Parathyroid adenoma (tissue), 2 donors: ENCODE data around the gene NF1.
"Not testable (repeated sequence)": the region's sequence is repeated elsewhere in the genome, so short reads cannot be mapped to it uniquely, and the experiment has no call there.

Experiments used
- H2AFZ ChIP-seq: fragments of 300-600 bp; sonication (generic); one replicate; pipeline ENCODE4 v1.7.0; 2017; ENCODE audit warnings: antibody characterized with exemption, mild to moderate bottlenecking
- H3K27ac ChIP-seq: fragments of 300-600 bp; sonication (generic); one replicate; pipeline ENCODE4 v1.7.0; 2017
- H3K27me3 ChIP-seq: fragments of 300-600 bp; sonication (generic); one replicate; pipeline ENCODE4 v1.7.0; 2017; ENCODE audit warnings: low read length; ENCODE audit not compliant: control insufficient read depth, insufficient read depth
- H3K36me3 ChIP-seq: fragments of 300-600 bp; sonication (generic); one replicate; pipeline ENCODE4 v1.7.0; 2017; ENCODE audit warnings: low read length; ENCODE audit not compliant: control insufficient read depth, insufficient read depth
- H3K4me1 ChIP-seq: fragments of 300-600 bp; sonication (generic); one replicate; pipeline ENCODE4 v1.7.0; 2017; ENCODE audit warnings: control low read depth
- H3K4me2 ChIP-seq: fragments of 300-600 bp; sonication (generic); one replicate; pipeline ENCODE4 v1.7.0; 2017; ENCODE audit warnings: low read length
- H3K4me3 ChIP-seq: fragments of 300-600 bp; sonication (generic); one replicate; pipeline ENCODE4 v1.7.0; 2017; ENCODE audit warnings: low read depth, low read length
- H3K79me2 ChIP-seq: fragments of 300-600 bp; sonication (generic); one replicate; pipeline ENCODE4 v1.7.0; 2017; ENCODE audit warnings: control low read depth
- H3K9ac ChIP-seq: fragments of 300-600 bp; sonication (generic); one replicate; pipeline ENCODE4 v1.7.0; 2017; ENCODE audit warnings: mild to moderate bottlenecking
- H3K9me3 ChIP-seq: fragments of 300-600 bp; sonication (generic); one replicate; pipeline ENCODE4 v1.7.0; 2017; ENCODE audit warnings: low read length; ENCODE audit not compliant: control insufficient read depth
- CTCF ChIP-seq: fragments of 300-600 bp; sonication (generic); IDR thresholded peaks from one replicate; pipeline ENCODE4 v1.7.0; 2017; ENCODE audit warnings: antibody characterized with exemption, mild to moderate bottlenecking
- donor health status: primary hyperparathyroidism.

The NF1 gene

GRCh38 chr17:31309556-31309955 is 214.8 kb downstream of the NF1 start:
- Histone ChIP-seq H3K4me3 (no peak overlapping the region), H3K9ac (no peak overlapping the region), H2AFZ (no peak overlapping the region), H3K27me3 (no peaks in the 10 kb centered on the region), H3K79me2 (no peaks in the 10 kb centered on the region), H3K4me2 (no peak overlapping the region), H3K27ac (no peak overlapping the region), H3K36me3 (no peaks in the 10 kb centered on the region), H3K4me1 (no peaks in the 10 kb centered on the region), H3K9me3 (no peaks in the 10 kb centered on the region)
- TF ChIP-seq CTCF = no peak

GRCh38 chr17:31310260-31310659 is 215.5 kb downstream of the NF1 start:
- H3K4me3 ChIP-seq = no peak overlapping the region
- no peaks in the 10 kb centered on the region for H3K9me3 ChIP-seq
- no peak overlapping the region for H3K27ac ChIP-seq
- H3K27me3 ChIP-seq = no peaks in the 10 kb centered on the region
- no peaks in the 10 kb centered on the region for H3K79me2 ChIP-seq
- H3K4me1 ChIP-seq = no peaks in the 10 kb centered on the region
- no peak for TF ChIP-seq CTCF
- no peak overlapping the region for H3K9ac ChIP-seq
- no peak overlapping the region for H2AFZ ChIP-seq
- no peaks in the 10 kb centered on the region for H3K36me3 ChIP-seq
- H3K4me2 ChIP-seq = no peak overlapping the region

- no peak for TF ChIP-seq CTCF
- Histone ChIP-seq H3K27ac (no peak overlapping the region), H2AFZ (no peak overlapping the region), H3K9me3 (no peaks in the 10 kb centered on the region), H3K27me3 (no peaks in the 10 kb centered on the region), H3K79me2 (no peaks in the 10 kb centered on the region), H3K4me3 (no peak overlapping the region), H3K4me2 (no peak overlapping the region), H3K36me3 (no peaks in the 10 kb centered on the region), H3K9ac (no peak overlapping the region), H3K4me1 (no peaks in the 10 kb centered on the region)
Observed at GRCh38 chr17:31310886-31311285, 216.1 kb downstream of the NF1 start.

- H2AFZ ChIP-seq = no peak overlapping the region
- H3K4me2 ChIP-seq = no peak overlapping the region
- no peak overlapping the region for H3K4me3 ChIP-seq
- H3K79me2 ChIP-seq = no peaks in the 10 kb centered on the region
- H3K9me3 ChIP-seq = no peaks in the 10 kb centered on the region
- H3K9ac ChIP-seq = no peak overlapping the region
- H3K4me1 ChIP-seq = no peaks in the 10 kb centered on the region
- TF ChIP-seq CTCF = no peak
- H3K36me3 ChIP-seq = no peaks in the 10 kb centered on the region
- no peak overlapping the region for H3K27ac ChIP-seq
- no peaks in the 10 kb centered on the region for H3K27me3 ChIP-seq
Observed at GRCh38 chr17:31311526-31311925, 216.7 kb downstream of the NF1 start.

- H2AFZ ChIP-seq = not testable (repeated sequence)
Observed at GRCh38 chr17:31312223-31312622, 217.4 kb downstream of the NF1 start.

More at GRCh38 chr17:31312223-31312622, 217.4 kb downstream of the NF1 start:
- H3K4me3 ChIP-seq, H3K4me2 ChIP-seq, H3K9me3 ChIP-seq, H3K27ac ChIP-seq, H3K27me3 ChIP-seq, H3K4me1 ChIP-seq, H3K79me2 ChIP-seq, H3K9ac ChIP-seq, H3K36me3 ChIP-seq: not testable (repeated sequence)
